ENCODE results near the gene KIAA0825.

Gene KIAA0825

DNA sequence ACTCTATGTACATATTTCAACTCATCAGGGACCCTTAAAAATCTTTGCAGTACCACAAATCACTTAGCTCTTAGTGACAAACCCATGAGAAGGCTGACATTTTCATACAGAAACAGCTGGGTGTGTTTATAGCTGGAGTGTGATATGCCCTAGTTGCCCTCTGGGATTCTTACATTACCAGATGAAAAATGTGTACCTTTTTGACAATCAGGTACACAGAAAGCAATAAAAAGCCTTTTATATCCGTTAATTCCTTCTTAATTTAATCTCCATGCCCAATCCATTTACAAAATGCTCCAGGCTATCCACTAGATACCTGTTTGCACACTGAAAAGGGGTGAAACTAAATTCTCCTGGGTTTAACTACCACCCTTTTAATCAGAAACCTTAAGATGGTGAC lies 222.9 kb downstream of the KIAA0825 start:
- Histone ChIP-seq H3K4me2 (ENCODE audit: low read length) (no peak overlapping the region), H3K36me3 (replicated peaks; ENCODE audit: low read depth, low read length) (no peaks in the 10 kb centered on the region), H4K20me1 (ENCODE audit: insufficient read depth, low read length) (no peaks in the 10 kb centered on the region), H3K4me3 (ENCODE audit: low read length) (no peak overlapping the region), H3K9me3 (ENCODE audit: insufficient read depth, low read length) (no peaks in the 10 kb centered on the region), H2AFZ (ENCODE audit: low read depth, low read length) (no peak overlapping the region), H3K9ac (ENCODE audit: low read length) (no peak overlapping the region), H3K4me1 (ENCODE audit: low read length) (no peaks in the 10 kb centered on the region), H3K27ac (ENCODE audit: low read length) (no peak overlapping the region), H3K27me3 (ENCODE audit: low read depth, low read length) (no peaks in the 10 kb centered on the region), H3K79me2 (ENCODE audit: low read length) (no peaks in the 10 kb centered on the region)
- no peak for TF ChIP-seq EZH2phosphoT487 (IDR thresholded peaks at IDR 0.05; ENCODE audit: low read depth)
- TF ChIP-seq, protein P1, sequence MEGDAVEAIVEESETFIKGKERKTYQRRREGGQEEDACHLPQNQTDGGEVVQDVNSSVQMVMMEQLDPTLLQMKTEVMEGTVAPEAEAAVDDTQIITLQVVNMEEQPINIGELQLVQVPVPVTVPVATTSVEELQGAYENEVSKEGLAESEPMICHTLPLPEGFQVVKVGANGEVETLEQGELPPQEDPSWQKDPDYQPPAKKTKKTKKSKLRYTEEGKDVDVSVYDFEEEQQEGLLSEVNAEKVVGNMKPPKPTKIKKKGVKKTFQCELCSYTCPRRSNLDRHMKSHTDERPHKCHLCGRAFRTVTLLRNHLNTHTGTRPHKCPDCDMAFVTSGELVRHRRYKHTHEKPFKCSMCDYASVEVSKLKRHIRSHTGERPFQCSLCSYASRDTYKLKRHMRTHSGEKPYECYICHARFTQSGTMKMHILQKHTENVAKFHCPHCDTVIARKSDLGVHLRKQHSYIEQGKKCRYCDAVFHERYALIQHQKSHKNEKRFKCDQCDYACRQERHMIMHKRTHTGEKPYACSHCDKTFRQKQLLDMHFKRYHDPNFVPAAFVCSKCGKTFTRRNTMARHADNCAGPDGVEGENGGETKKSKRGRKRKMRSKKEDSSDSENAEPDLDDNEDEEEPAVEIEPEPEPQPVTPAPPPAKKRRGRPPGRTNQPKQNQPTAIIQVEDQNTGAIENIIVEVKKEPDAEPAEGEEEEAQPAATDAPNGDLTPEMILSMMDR (IDR thresholded peaks at IDR 0.05; ENCODE audit: low read depth, low read length): no peak

DNA sequence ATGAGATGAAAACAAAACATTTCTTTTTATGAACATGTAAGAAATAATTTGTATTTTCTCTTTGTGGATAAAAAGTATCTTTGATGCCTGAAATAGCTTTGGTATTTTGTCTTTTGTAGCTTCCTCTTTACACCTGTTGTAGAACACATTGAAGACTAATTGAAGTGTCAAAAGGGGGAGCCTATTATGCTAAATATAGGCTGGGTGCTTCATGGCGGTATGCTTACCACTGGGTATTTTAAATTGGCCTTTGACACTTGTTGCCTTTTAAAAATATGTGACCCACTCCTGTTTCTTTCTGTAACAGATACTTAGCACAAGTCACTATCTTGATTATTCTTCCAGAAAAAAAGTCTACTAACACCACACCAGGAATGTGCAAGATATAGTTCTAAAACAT lies 226.4 kb downstream of the KIAA0825 start:
- TF ChIP-seq, protein P1 (IDR thresholded peaks at IDR 0.05; ENCODE audit: low read depth, low read length): no peak
- no peak for TF ChIP-seq EZH2phosphoT487 (IDR thresholded peaks at IDR 0.05; ENCODE audit: low read depth)
- Histone ChIP-seq H3K9ac (ENCODE audit: low read length) (no peak overlapping the region), H3K4me2 (ENCODE audit: low read length) (no peak overlapping the region), H3K9me3 (ENCODE audit: insufficient read depth, low read length) (no peaks in the 10 kb centered on the region), H4K20me1 (ENCODE audit: insufficient read depth, low read length) (no peaks in the 10 kb centered on the region), H3K4me3 (ENCODE audit: low read length) (no peak overlapping the region), H3K4me1 (ENCODE audit: low read length) (no peaks in the 10 kb centered on the region; the same call in 1 of the 2 replicates), H3K27ac (ENCODE audit: low read length) (no peak overlapping the region), H3K27me3 (ENCODE audit: low read depth, low read length) (no peaks in the 10 kb centered on the region), H2AFZ (ENCODE audit: low read depth, low read length) (no peak overlapping the region), H3K36me3 (replicated peaks; ENCODE audit: low read depth, low read length) (no peaks in the 10 kb centered on the region), H3K79me2 (ENCODE audit: low read length) (no peaks in the 10 kb centered on the region)

DNA sequence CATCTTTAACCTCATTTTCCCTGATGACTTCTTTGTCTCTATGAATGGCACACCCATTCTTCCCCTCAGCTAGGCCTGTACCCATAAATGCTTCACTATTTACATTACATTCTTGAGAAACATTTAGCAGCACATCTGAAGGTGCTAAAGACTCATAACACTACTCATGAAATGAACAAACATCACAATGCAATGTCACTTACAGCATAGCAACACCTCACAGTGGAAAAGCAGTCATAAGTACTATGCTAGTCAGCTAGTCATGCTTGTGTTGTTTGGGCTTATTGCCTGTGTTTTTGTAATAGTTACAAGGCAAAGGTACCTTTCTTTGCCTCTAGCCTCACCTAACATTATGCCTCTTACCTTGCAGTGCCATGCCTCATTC lies 228.9 kb downstream of the KIAA0825 start:
- Histone ChIP-seq H3K4me3 (ENCODE audit: low read length) (no peak overlapping the region), H4K20me1 (ENCODE audit: insufficient read depth, low read length) (no peaks in the 10 kb centered on the region), H3K9me3 (ENCODE audit: insufficient read depth, low read length) (no peaks in the 10 kb centered on the region), H3K27ac (ENCODE audit: low read length) (no peak overlapping the region), H2AFZ (ENCODE audit: low read depth, low read length) (no peak overlapping the region), H3K9ac (ENCODE audit: low read length) (no peak overlapping the region), H3K27me3 (ENCODE audit: low read depth, low read length) (no peaks in the 10 kb centered on the region), H3K4me1 (ENCODE audit: low read length) (no peaks in the 10 kb centered on the region; the same call in 1 of the 2 replicates), H3K36me3 (replicated peaks; ENCODE audit: low read depth, low read length) (no peaks in the 10 kb centered on the region), H3K79me2 (ENCODE audit: low read length) (no peaks in the 10 kb centered on the region), H3K4me2 (ENCODE audit: low read length) (no peak overlapping the region)
- TF ChIP-seq, protein P1 (IDR thresholded peaks at IDR 0.05; ENCODE audit: low read depth, low read length): no peak
- TF ChIP-seq EZH2phosphoT487 (IDR thresholded peaks at IDR 0.05; ENCODE audit: low read depth): no peak

DNA sequence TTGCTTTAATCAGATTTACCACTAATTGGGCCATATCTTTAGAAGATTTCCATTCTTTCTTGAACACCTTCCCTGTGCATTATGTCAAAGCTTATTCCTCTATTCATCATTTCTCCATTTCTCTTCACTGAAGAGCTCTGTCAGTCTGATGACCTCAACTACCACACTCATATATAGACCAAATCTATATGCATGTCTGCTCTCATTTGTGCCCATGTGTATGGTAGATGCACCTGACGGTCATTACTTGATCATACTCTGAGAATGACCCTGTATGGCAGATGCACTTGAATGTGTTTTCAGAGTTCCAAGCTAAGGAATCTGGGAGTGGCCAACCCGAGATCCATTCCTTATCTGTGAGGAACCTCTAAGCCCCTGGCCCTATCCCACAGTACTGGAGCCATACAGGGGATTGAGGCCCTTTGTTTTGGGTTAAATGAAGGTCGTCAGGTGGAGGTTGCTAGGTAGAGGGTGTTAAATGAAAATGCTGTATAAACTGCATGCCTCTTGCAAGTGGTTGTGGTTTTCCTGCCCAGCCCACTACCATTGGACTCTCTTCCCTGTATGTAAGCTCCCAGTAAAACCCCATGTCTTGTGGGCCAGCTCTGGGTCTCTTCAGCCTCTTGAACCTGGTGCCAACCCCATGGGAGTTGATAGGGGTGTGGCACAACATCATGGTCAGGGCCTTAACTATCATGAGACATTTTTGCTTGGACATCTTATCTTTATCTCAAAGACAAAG lies 229.5 kb downstream of the KIAA0825 start:
- no peak overlapping the region for H3K27ac ChIP-seq (ENCODE audit: low read length)
- H3K4me1 ChIP-seq (ENCODE audit: low read length): no peaks in the 10 kb centered on the region; the same call in 1 of the 2 replicates

More for the DNA sequence above, 229.5 kb downstream of the KIAA0825 start:
- H3K79me2 ChIP-seq (ENCODE audit: low read length): no peaks in the 10 kb centered on the region
- H3K4me2 ChIP-seq (ENCODE audit: low read length): no peak overlapping the region
- H3K4me3 ChIP-seq (ENCODE audit: low read length): no peak overlapping the region
- no peak overlapping the region for H2AFZ ChIP-seq (ENCODE audit: low read depth, low read length)
- no peaks in the 10 kb centered on the region for H3K27me3 ChIP-seq (ENCODE audit: low read depth, low read length)
- H3K9ac ChIP-seq (ENCODE audit: low read length): no peak overlapping the region
- H3K9me3 ChIP-seq (ENCODE audit: insufficient read depth, low read length): no peaks in the 10 kb centered on the region
- no peak for TF ChIP-seq EZH2phosphoT487 (IDR thresholded peaks at IDR 0.05; ENCODE audit: low read depth)
- TF ChIP-seq, protein P1 (IDR thresholded peaks at IDR 0.05; ENCODE audit: low read depth, low read length): no peak
- no peaks in the 10 kb centered on the region for H3K36me3 ChIP-seq (replicated peaks; ENCODE audit: low read depth, low read length)
- no peaks in the 10 kb centered on the region for H4K20me1 ChIP-seq (ENCODE audit: insufficient read depth, low read length)
